KOPT-K1 (cell line): ENCODE results near the gene PRKCSH.

Experiments used
- H3K27ac ChIP-seq: fragments of 200-600 bp; sonication (generic); 2 replicates; pipeline ENCODE4 v1.5.1; 2016; ENCODE audit warnings: antibody characterized with exemption, mild to moderate bottlenecking, low read depth, low read length; ENCODE audit not compliant: poor library complexity, severe bottlenecking
- H3K36me3 ChIP-seq: fragments of 200-600 bp; sonication (generic); 2 replicates; pipeline ENCODE4 v1.5.1; 2017; ENCODE audit warnings: antibody characterized with exemption, mild to moderate bottlenecking, low read length, moderate library complexity; ENCODE audit not compliant: insufficient read depth
- H3K9me3 ChIP-seq: fragments of 200-600 bp; sonication (generic); 2 replicates; pipeline ENCODE4 v1.5.1; 2017; ENCODE audit warnings: antibody characterized with exemption, low read length, mild to moderate bottlenecking; ENCODE audit not compliant: insufficient read depth, poor library complexity, severe bottlenecking

The PRKCSH gene

DNA sequence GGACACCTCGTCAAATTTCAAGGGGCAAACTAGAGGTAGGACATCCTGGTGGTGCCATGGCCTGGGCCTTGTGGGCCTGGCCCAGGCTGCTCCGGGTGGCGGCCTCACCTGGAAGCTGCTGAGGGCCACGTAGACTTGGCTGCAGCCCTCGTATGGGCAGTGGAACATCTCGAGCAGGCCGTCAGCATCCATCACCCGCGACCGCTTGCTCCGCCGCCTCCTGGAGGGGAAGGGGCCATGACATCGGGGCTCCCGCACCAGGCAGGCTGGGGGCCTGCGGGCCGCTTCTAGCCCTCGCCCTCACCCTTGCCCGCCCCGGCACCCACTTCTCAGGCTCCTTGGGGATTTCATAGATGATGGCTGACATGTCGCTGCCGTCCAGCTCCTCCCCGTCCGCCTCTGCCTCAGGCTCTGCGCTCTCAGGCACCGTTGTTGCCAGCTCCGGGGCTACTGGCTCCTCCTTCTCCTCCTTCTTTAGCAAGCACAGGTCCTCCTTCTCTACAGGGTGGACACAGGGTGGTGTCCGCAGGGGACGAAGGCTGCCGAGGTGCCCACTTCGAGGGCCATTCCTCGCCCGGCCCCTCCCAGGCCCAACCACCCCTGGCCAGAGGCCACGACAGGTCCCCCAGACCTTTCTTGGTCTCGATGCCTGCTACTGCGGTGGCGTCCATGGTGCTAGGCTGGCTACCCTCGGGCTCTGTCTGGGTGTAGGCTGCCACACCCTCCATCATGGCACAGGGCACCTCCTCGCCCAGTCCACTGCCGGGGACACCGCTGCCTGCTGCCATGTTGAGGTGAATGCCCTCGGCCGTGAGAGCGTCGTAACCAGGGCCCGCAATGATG is 51.4 kb downstream of the PRKCSH start:
- no peak overlapping the region for H3K27ac ChIP-seq
- H3K9me3 ChIP-seq: no peaks in the 10 kb centered on the region

GRCh38 chr19:11489378-11489777 is 53.9 kb downstream of the PRKCSH start:
- Histone ChIP-seq H3K9me3 (no peaks in the 10 kb centered on the region), H3K27ac (no peak overlapping the region), H3K36me3 (peaks cover 21% of the 10 kb centered on the region; the same call in 1 of the 2 replicates)

More for the DNA sequence above, 51.4 kb downstream of the PRKCSH start:
- peaks cover 21% of the 10 kb centered on the region; the same call in 1 of the 2 replicates for H3K36me3 ChIP-seq

- H3K36me3 ChIP-seq: peaks cover 38% of the 10 kb centered on the region
- H3K9me3 ChIP-seq: no peaks in the 10 kb centered on the region
- H3K27ac ChIP-seq: no peak overlapping the region
These were observed 59.3 kb downstream of the PRKCSH start for GRCh38 chr19:11494634-11495285.

GRCh38 chr19:11495481-11495880 is 60.0 kb downstream of the PRKCSH start:
- H3K9me3 ChIP-seq: no peaks in the 10 kb centered on the region
- H3K27ac ChIP-seq: no peak overlapping the region
- H3K36me3 ChIP-seq: peaks cover 31% of the 10 kb centered on the region

GRCh38 chr19:11495885-11496284 is 60.5 kb downstream of the PRKCSH start:
- Histone ChIP-seq H3K36me3 (peaks cover 27% of the 10 kb centered on the region), H3K27ac (no peak overlapping the region), H3K9me3 (no peaks in the 10 kb centered on the region)

- Histone ChIP-seq H3K36me3 (peaks cover 21% of the 10 kb centered on the region), H3K27ac (no peak overlapping the region), H3K9me3 (no peaks in the 10 kb centered on the region)
These were observed 61.1 kb downstream of the PRKCSH start for GRCh38 chr19:11496391-11497163.

DNA sequence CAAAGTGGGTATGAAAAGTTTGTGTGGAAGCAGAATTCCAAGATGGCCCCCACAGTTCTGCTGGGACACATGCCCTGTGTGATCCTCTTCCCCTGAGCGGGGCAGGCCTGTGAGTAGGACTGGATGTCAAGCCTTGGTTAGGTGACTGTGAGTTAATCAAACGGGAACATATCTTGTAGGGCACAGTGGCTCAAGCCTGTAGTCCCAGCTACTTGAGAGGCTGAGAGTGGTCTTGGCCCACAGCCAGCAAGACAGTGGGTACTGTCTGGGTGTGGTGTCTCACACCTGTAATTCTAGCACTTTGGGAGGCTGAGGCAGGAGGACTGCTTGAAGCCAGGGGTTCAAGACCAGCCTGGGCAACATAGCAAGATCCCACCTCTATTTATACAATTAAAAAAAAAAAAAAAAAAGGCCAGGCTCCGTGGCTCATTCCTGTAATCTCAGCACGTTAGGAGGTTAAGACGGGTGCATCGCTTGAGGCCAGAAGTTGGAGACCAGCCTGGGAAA is 63.8 kb downstream of the PRKCSH start:
- Histone ChIP-seq H3K27ac (no peak overlapping the region), H3K9me3 (no peaks in the 10 kb centered on the region), H3K36me3 (peaks cover 21% of the 10 kb centered on the region)

DNA sequence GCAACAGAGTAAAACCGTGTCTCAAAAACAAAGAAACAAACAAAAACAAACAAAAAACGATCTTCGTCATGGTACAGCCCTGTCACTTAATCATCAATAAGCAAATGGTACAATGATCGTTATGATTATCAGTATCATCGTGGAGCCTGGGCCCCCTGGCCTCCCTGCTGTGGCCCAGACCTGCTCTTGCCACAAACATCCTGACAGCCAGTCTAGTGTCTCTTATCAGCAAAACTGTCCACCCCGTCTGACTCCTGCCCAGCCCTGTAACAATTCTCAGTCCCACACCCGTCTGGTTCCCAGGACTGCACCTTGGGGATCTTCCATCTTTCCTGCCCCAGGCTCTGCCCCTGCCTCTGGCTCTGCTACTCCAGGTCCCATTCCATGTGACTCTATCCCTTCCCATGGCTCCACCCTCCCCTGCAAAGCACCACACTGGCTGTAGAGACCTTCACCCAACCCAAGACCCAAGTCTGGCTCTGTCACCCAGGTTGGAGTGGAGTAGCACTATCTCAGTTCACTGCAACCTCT is 64.5 kb downstream of the PRKCSH start:
- Histone ChIP-seq H3K27ac (no peak overlapping the region), H3K36me3 (peaks cover 17% of the 10 kb centered on the region), H3K9me3 (no peaks in the 10 kb centered on the region)
